Endothelial cell of umbilical vein (primary cell): ENCODE measurements around the gene C2. TPM values are rescaled to one million over a fixed set of nuclear protein-coding genes. Genes with fewer than 3 reads are reported as not detected.

Experiments
- BruUV-seq: library from RNA; stranded (reverse); fragments of 400-500 nt; replicated peaks from 2 replicates; lab custom pipeline; 2021; lab: Mats Ljungman, UMichigan
- CTCF ChIA-PET: fragments of 300-600, 350-600 bp; sonication (Branson Sonifier 250); formaldehyde crosslinking; loops from one replicate; lab custom pipeline; 2021; ENCODE audit warnings: antibody characterized with exemption, inconsistent platforms; lab: Charles Lee
- POLR2A ChIA-PET: fragments of 300-600, 350-600 bp; sonication (Branson Sonifier 250); formaldehyde crosslinking; loops from one replicate; lab custom pipeline; 2021; ENCODE audit warnings: antibody characterized with exemption, inconsistent platforms; lab: Charles Lee
- DNase-seq: peaks from one replicate; pipeline ENCODE4 v3.0.0-alpha.2; 2011; ENCODE audit warnings: low read depth, low spot score
- FAIRE-seq: peaks from 2 replicates; lab custom pipeline; 2011; peaks lifted over from hg19 to GRCh38; lab: Jason Lieb, UNC
- H2AFZ ChIP-seq: 2 replicates; pipeline ENCODE4 v1.6.0; 2012; ENCODE audit warnings: low read depth, low read length, control low read depth, inconsistent platforms
- H3K27ac ChIP-seq: 2 replicates; pipeline ENCODE4 v1.5.1; 2011; ENCODE audit warnings: low read depth, mild to moderate bottlenecking, control low read depth, low read length, moderate library complexity; ENCODE audit not compliant: insufficient read depth
- H3K27me3 ChIP-seq, 2 experiments: 2 replicates each; pipeline versions ENCODE4 v1.6.0 to v1.6.1; 2011; ENCODE audit warnings: low read length in 2 of 2, mixed read lengths in 1 of 2; ENCODE audit not compliant: control insufficient read depth in 2 of 2, insufficient read depth in 2 of 2
- H3K36me3 ChIP-seq, 2 experiments: 2 replicates in 1 of 2; 3 replicates in 1 of 2; pipeline ENCODE4 v1.5.1; 2011; ENCODE audit warnings: low read length in 2 of 2, mild to moderate bottlenecking in 1 of 2, moderate library complexity in 1 of 2; ENCODE audit not compliant: control insufficient read depth in 2 of 2, insufficient read depth in 2 of 2; ENCODE audit errors: extremely low read depth in 1 of 2
- H3K4me1 ChIP-seq: 3 replicates; pipeline ENCODE4 v1.5.1; 2011; ENCODE audit warnings: mild to moderate bottlenecking, low read length; ENCODE audit not compliant: control insufficient read depth, insufficient read depth; ENCODE audit errors: extremely low read depth
- H3K4me2 ChIP-seq: 2 replicates; pipeline ENCODE4 v1.6.1; 2011; ENCODE audit warnings: low read length, control low read depth, mixed read lengths; ENCODE audit not compliant: insufficient read depth
- H3K4me3 ChIP-seq, 3 experiments: fragments of 200-600 bp in 1 of 3; sonication (generic), shearing (Covaris generic) in 1 of 3; replicated peaks in 1 of 3; 2 replicates each; pipeline ENCODE4 v1.5.1; 2011 to 2016; ENCODE audit warnings: control low read depth in 3 of 3, low read length in 3 of 3, mild to moderate bottlenecking in 2 of 3, inconsistent platforms in 1 of 3, low read depth in 1 of 3, moderate library complexity in 1 of 3; ENCODE audit not compliant: insufficient read depth in 1 of 3
- H3K79me2 ChIP-seq: 2 replicates; pipeline ENCODE4 v1.6.0; 2012; ENCODE audit warnings: low read length, inconsistent platforms; ENCODE audit not compliant: control insufficient read depth, insufficient read depth
- H3K9ac ChIP-seq: replicated peaks from 2 replicates; pipeline ENCODE3; 2011; ENCODE audit warnings: low read length, control low read depth; ENCODE audit not compliant: insufficient read depth; ENCODE audit errors: extremely low read depth
- H3K9me1 ChIP-seq: replicated peaks from 3 replicates; pipeline ENCODE4 v1.6.0; 2011; ENCODE audit warnings: mild to moderate bottlenecking, low read length; ENCODE audit not compliant: control insufficient read depth, insufficient read depth; ENCODE audit errors: extremely low read depth
- H3K9me3 ChIP-seq: replicated peaks from 2 replicates; pipeline ENCODE4 v1.5.1; 2012; ENCODE audit warnings: low read length, inconsistent platforms; ENCODE audit not compliant: control insufficient read depth, insufficient read depth
- H4K20me1 ChIP-seq: replicated peaks from 2 replicates; pipeline ENCODE3; 2011; ENCODE audit warnings: mild to moderate bottlenecking, low read length; ENCODE audit not compliant: control insufficient read depth, insufficient read depth; ENCODE audit errors: extremely low read depth
- CTCF ChIP-seq, 2 donors: IDR thresholded peaks; 1 replicate in 1 of 2; 2 replicates in 1 of 2; pipeline ENCODE4 v1.5.1; 2011; ENCODE audit warnings: low read length in 2 of 2, mild to moderate bottlenecking in 2 of 2, moderate library complexity in 2 of 2, control low read depth in 1 of 2, inconsistent platforms in 1 of 2, low read depth in 1 of 2; ENCODE audit not compliant: insufficient read depth in 1 of 2; ENCODE audit errors: extremely low read depth in 1 of 2
- EZH2 ChIP-seq: IDR thresholded peaks from 2 replicates; pipeline ENCODE4 v1.6.1; 2012; ENCODE audit warnings: borderline replicate concordance, low read depth, mild to moderate bottlenecking, moderate library complexity, low read length, inconsistent platforms; ENCODE audit not compliant: severe bottlenecking
- FOS ChIP-seq: IDR thresholded peaks from 2 replicates; pipeline ENCODE4 v1.6.1; 2011; ENCODE audit warnings: mild to moderate bottlenecking, low read length, moderate library complexity, borderline replicate concordance; ENCODE audit not compliant: insufficient read depth
- GATA2 ChIP-seq: IDR thresholded peaks from 2 replicates; pipeline ENCODE4 v1.7.0; 2011; ENCODE audit warnings: low read depth, mild to moderate bottlenecking, moderate library complexity, mixed read lengths, low read length; ENCODE audit not compliant: insufficient read length, insufficient read depth
- JUN ChIP-seq: IDR thresholded peaks from 2 replicates; pipeline ENCODE4 v1.6.1; 2011; ENCODE audit warnings: borderline replicate concordance, low read depth; ENCODE audit not compliant: insufficient read length, insufficient read depth
- MAX ChIP-seq: IDR thresholded peaks from 2 replicates; pipeline ENCODE4 v1.6.1; 2011; ENCODE audit not compliant: insufficient read depth, insufficient read length
- MYC ChIP-seq: IDR thresholded peaks from one replicate; pipeline ENCODE4 v1.6.1; 2011; ENCODE audit warnings: mild to moderate bottlenecking, low read depth, low read length
- POLR2A ChIP-seq: IDR thresholded peaks from 2 replicates; pipeline ENCODE4 v1.6.1; 2012; ENCODE audit warnings: low read depth, mild to moderate bottlenecking, control low read depth, low read length
- POLR2AphosphoS5 ChIP-seq: IDR thresholded peaks from 2 replicates; pipeline ENCODE4 v1.6.1; 2012; ENCODE audit warnings: low read depth, mild to moderate bottlenecking, control low read depth, low read length, moderate library complexity; ENCODE audit not compliant: insufficient read depth
- dilution Hi-C: fragments of 300-500 bp; cut with MboI; formaldehyde crosslinking; loops from one replicate; pipeline ENCODE4 v1.15.0; 2019; ENCODE audit warnings: low sequenced_read_pairs; ENCODE audit not compliant: extremely low pct_ligation_motif_present
- intact Hi-C: fragments of 100-400 bp; cut with micrococcal nuclease; formaldehyde crosslinking; loops from one replicate; pipeline ENCODE4 v1.10.0; 2022
- polyA plus RNA-seq, 4 experiments: library from polyadenylated mRNA; depleted of rRNA in 3 of 4; stranded (reverse) in 3 of 4; unstranded in 1 of 4; fragments of >200 nt; gene quantifications; 2 replicates each; pipeline versions ENCODE4 v1.2.1 to v1.2.3, GENCODE V29; 2011 to 2012; ENCODE audit warnings: missing spikeins in 1 of 4
- total RNA-seq: library from RNA; stranded (reverse); gene quantifications from 2 replicates; pipeline ENCODE4 v1.2.3, GENCODE V29; 2021

The C2 gene
- total and polyA plus RNA-seq, 2 donors (not counting 3 experiments of a cell fraction or from before 2014, with no cell fraction given) = 0.60 TPM; not detected in 1

GRCh38 chr6:31898383-31899011, 29.0 kb upstream of the C2 start:
- Histone ChIP-seq H3K9ac (peak overlapping the region; percentile 71), H3K79me2 (no peaks in the 10 kb centered on the region), H3K4me1 (peaks cover 12% of the 10 kb centered on the region), H3K9me3 (no peaks in the 10 kb centered on the region), H3K27me3 (no peaks in the 10 kb centered on the region), H4K20me1 (no peaks in the 10 kb centered on the region), H2AFZ (peak overlapping the region; percentile 78), H3K9me1 (no peaks in the 10 kb centered on the region), H3K36me3 (peaks cover 0 to 4% of the 10 kb centered on the region in 2 experiments), H3K4me2 (peak overlapping the region; percentile 97), H3K27ac (no peak overlapping the region), H3K4me3 (peak overlapping the region; percentile 49 to 75 (median 69))
- intact Hi-C loops (loop anchor here (5.0 kb wide), 1 partner anchor 66 kb away; no protein-coding TSS in a partner anchor), dilution Hi-C loops (no loop called here)
- TF ChIP-seq MAX (no peak), JUN (no peak), GATA2 (no peak), FOS (no peak), EZH2 (no peak), CTCF (IDR thresholded peaks at IDR 0.05; ENCODE audit: extremely low read depth in 1 of 2, insufficient read depth in 1 of 2, low read depth in 1 of 2, low read length in 2 of 2) (no peak), MYC (no peak), POLR2A (no peak), POLR2AphosphoS5 (no peak)
- FAIRE-seq = peak; percentile 76
- DNase-seq = no peak
- no TSS peak for BruUV-seq
- POLR2A ChIA-PET = interaction anchor here (0.5 to 1.9 kb wide), 4 partner anchors 36 to 287 kb away, joined by 3 to 7 read pairs (median 4); partner anchors contain the start of genes HSPA1B, MSH5 and NEU1
- CTCF ChIA-PET = interaction anchor here (0.7 to 2.4 kb wide), 6 partner anchors 10 to 940 kb away, joined by 3 to 31 read pairs (median 4); partner anchors contain the start of genes NELFE, NEU1, SKIC2 and TAP2
